GM12801 (cell line): ENCODE results near the gene PLP2.

Experiments used
- TF ChIP-seq, protein P1 (sequence below): IDR thresholded peaks from one replicate; pipeline ENCODE4 v1.5.1; 2011; ENCODE audit warnings: control low read depth; ENCODE audit not compliant: insufficient read length; ENCODE audit errors: extremely low read depth

Gene PLP2

DNA sequence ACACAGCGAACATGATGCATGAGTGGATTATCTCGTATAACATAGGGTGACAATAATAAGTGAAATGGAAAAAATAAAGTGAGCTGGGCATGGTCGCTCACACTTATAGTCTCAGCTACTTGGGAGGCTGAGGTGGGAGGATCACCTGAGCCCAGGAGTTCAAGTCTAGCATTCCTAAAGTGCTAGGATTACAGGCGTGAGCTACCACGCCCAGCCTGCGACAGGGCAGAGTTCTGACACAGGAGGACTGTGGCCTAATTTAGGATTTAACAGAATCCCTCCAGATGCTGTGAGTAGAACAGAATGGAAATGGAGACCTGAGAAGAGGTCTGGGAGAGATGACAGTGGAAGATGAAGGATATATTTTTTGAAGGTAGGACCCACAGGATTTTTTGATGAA, 17.9 kb downstream of the PLP2 start:
- TF ChIP-seq, protein P1, sequence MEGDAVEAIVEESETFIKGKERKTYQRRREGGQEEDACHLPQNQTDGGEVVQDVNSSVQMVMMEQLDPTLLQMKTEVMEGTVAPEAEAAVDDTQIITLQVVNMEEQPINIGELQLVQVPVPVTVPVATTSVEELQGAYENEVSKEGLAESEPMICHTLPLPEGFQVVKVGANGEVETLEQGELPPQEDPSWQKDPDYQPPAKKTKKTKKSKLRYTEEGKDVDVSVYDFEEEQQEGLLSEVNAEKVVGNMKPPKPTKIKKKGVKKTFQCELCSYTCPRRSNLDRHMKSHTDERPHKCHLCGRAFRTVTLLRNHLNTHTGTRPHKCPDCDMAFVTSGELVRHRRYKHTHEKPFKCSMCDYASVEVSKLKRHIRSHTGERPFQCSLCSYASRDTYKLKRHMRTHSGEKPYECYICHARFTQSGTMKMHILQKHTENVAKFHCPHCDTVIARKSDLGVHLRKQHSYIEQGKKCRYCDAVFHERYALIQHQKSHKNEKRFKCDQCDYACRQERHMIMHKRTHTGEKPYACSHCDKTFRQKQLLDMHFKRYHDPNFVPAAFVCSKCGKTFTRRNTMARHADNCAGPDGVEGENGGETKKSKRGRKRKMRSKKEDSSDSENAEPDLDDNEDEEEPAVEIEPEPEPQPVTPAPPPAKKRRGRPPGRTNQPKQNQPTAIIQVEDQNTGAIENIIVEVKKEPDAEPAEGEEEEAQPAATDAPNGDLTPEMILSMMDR: no peak

DNA sequence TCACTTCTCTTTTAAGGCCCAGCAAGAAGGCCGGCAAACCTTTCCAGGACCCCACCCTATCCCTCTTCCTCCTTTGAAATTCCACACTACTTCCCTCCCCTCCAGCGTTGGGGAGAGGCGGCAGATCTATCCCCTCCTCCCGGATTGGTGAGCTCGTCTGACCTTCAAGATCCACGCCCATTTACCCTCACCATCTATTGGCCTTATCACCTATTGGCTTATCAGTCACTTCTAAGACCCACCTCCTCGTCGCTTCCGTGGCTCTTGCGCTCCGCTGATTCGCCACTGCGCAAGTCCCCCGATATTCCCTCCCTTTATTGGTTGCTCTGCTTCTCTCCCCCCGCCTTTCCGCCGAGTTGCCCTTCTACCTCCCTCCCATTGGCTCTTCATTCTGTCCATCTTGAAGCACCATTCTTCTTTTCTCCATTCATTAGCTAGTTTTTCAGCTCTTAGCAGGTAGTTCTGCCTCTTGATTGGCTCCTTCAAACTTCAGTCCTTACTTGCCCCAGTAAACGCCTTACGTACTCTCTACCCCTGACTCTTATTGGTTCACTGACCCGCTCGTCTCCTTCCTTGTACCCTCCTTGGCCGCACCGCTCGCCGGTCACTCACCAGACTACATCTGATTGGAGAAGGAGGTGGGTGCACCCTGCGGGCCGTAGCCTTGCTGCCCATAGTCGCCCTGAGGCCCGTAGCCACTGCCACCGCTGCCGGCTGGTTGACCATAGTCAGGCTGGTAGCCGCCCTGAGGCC, 19.3 kb downstream of the PLP2 start:
- TF ChIP-seq, protein P1: no peak

DNA sequence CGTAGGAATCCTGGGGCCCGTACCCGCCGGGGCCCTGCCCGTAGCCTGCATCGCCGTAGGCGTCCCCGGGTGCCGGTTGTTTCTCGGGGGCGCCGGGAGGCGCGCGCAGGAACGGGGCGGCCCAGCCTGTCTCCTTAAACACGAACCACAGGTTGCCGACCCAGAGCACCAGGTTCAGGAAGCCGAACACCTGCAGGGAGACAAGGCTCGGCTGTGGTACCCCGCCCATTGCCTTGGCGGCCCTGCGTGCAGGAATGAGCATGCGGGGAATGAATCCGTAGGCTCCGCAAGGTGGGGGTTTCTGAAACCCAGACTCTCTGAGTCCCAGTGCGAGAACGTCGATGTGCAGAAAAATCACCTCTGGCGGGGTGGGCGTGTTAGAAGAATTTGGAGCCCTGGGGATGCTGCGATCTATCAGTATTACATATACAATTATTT, 19.9 kb downstream of the PLP2 start:
- TF ChIP-seq, protein P1: no peak

DNA sequence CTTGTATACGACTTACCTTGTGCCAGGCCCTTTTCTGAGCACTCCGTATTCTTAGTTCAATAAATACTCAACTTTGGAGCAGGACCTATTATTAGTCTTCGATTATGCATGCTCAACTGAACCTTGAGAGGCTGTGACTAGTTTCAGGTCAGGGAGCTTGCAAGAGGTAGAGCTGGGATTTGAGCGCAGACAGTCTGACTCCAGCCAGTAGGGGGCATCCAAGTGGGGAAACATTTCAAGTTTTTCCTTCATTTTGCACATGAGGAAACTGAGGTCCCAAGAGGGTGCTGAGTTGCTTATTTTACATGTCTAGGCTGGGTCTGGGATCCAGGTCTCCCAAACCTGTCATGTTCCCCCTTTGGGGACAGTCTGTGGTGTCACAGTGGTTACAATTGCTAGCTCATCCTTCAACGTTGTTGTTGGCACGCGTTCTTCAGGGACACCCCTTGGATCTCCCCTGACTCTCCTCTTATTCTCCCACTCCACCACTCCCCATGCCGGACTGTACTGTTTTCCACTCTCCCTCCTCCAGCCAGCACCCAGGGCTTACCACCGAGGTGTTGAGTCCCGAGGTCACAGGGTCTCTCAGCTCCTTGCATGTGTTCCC, 21.1 kb downstream of the PLP2 start:
- TF ChIP-seq, protein P1: no peak

DNA sequence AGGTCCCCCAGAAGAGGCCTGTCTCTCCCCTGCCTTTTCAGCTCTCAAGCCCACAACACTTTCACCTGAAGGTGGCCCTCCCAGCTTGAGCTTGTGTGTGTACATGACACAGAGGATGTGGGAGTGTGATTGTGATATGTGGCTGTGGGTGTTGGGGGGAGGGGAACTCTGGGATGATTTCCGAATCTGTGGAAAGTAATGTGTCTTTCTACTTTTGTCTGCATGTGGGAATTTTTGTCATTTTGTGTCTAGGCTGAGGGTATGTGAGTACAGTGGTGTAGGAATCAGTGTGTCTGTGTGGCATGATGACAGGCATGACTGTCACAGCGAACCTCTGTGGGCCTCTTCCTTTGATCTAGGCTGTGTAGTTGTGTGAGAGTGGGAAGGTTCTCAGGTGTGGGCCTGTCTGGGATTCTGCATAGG, 21.9 kb downstream of the PLP2 start:
- TF ChIP-seq, protein P1: no peak

DNA sequence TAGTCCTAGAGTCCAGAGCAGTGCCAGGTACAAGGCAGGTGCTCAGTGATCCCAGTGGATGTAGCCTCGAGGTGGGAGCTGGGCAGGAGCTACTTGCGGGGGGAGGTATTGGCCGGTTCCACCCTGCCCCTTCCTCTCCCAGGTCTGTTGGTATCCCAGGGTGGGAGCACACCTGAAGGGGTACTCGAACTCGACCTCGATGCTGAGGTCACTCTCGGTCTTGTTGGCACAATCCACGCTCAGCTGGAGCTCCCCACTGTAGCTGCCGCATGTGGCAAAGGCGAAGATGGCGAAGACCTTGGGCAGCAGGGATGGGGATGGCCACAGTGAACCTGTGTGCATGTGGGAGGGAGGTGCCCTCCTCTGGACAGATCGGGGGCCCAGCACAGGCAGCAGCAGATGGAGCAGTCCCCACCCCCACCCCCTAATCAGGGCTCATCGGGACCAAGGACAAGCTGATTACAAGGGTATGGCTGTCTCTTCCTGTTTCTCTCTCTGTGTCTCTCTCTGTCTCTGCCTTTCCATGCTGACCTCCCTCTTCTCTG, 25.9 kb downstream of the PLP2 start:
- TF ChIP-seq, protein P1: no peak

DNA sequence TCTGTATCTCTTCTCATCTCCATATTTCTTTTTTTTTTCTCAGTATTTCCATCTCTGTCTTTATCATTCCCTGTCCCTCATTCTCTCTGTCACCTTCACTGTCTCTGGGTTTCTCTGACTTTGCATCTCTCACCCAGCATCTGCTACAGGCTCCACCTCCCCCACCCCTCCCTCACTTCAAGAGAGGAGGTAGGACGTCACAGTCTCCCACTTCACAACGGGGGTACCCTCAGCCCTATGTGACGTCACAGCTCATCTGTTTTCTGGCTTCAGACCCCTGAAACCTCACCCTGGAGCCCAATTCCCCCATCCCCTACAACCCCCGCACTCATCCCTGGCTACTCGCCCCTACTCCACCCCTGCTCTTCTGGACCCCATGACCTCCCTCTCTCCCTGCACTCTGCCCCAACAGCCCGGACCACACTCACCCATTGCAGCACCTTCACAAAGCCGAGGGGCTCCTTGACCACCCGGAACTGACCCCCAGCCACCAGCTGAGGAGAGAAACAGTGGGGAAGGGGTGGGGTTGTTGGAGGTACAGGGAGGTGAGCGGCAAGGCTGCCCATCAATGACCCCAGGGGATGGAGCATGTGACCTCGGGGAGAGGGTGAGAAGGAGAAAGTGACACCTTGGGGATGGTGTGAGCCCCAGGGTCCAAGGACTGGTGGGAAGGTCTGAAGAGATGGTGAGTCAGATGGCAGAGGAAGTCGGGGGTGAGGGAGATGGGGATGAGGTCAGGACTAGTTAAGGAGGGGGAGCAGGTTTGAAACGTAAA, 27.0 kb downstream of the PLP2 start:
- TF ChIP-seq, protein P1: no peak
